NCI-H146 treated with DMSO at 0.1 percent for 48 hours (cell line): Measurements from ENCODE around the gene ALPK3.

ENCODE experiments used
- DNase-seq: peaks from one replicate; lab custom pipeline; 2025; ENCODE audit not compliant: unreplicated experiment; lab: John Stamatoyannopoulos, UW

The ALPK3 gene

GRCh38 chr15:84914909-84915605 is 97.9 kb downstream of the ALPK3 start:
- peak; percentile 53 for DNase-seq

GRCh38 chr15:84915606-84915958 is 98.4 kb downstream of the ALPK3 start:
- DNase-seq = no peak

- DNase-seq = no peak
Measured at GRCh38 chr15:84917452-84917851, 100.3 kb downstream of the ALPK3 start.

GRCh38 chr15:84919106-84919667 is 102.0 kb downstream of the ALPK3 start:
- no peak for DNase-seq

GRCh38 chr15:84921121-84921520 is 104.0 kb downstream of the ALPK3 start:
- DNase-seq = no peak

GRCh38 chr15:84922530-84922929 is 105.4 kb downstream of the ALPK3 start:
- DNase-seq = no peak
